Measurements from ENCODE around the gene CELF5.
A peak's percentile ranks its signal among the peaks of the same experiment; 100 is the strongest.
"Not testable (repeated sequence)": the region's sequence is repeated elsewhere in the genome, so short reads cannot be mapped to it uniquely, and the experiment has no call there.

The CELF5 gene

DNA sequence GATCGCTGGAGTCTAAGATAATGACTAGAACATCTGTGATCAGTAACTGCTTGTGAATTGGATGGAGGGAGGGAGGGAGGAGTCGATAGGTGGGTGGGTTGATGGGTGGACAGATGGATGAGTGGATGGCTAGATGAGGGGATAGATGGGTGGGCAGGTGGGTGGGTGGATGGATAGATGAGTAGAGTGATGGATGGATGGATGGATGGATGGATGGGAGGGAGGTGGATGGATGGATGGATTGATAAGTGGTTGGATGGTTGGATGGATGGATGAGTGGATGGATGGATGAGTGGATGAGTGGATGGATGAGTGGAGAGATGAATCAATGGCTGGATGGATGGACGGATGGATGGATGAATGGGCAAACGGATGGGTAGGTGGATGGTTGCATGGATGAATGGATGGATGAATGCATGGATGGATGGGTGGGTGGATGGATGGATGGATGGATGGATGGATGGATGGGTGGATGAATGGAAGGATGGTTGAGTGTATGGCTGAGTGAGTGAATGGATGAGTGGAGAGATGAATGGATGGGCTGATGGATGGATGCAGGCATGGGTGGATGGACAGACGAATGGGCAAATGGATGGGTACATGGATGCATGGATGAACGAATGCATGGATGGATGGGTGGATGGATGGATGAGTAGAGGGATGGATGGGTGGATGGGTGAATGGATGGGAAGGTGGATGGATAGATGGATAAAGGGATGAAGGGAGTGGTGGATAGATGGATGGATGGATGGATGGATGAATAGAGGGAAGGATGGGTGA lies 97.9 kb downstream of the CELF5 start:
- DNase-seq (ENCODE audit: low read depth in 2 of 2) = no peak

- no peak for DNase-seq (ENCODE audit: low read depth in 2 of 2)
Measured at GRCh38 chr19:3323026-3323425, 98.6 kb downstream of the CELF5 start.

- no peak for DNase-seq (ENCODE audit: low read depth in 2 of 2)
Measured at GRCh38 chr19:3323658-3324057, 99.2 kb downstream of the CELF5 start.

DNA sequence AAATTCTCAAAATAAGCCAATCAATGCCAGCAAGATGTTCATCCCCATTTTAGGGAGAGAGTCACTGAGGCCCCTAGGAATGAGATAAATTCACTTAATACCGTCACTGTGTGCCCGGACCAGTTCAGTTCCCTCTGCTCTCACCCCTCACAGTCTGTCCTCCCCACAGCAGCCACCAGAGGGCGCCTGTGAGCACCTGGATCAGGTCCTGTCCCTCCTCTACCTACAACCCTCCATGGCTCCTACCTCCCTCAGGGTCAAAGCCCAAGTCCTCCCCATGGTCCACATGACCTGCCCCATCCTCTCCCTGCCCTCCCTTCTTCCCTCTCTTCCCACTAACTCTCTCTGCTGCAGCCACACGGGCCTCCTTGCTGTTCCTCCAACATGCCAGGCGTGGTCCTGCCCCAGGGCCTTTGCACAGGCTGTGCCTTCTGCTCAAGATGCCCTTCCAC lies 100.0 kb downstream of the CELF5 start:
- peak; percentile 55 to 83 for DNase-seq (ENCODE audit: low read depth in 2 of 2)

GRCh38 chr19:3325451-3325850 lies 101.0 kb downstream of the CELF5 start:
- no peak for DNase-seq (ENCODE audit: low read depth in 2 of 2)

GRCh38 chr19:3328743-3329142 lies 104.3 kb downstream of the CELF5 start:
- no peak for DNase-seq (ENCODE audit: low read depth in 2 of 2)

- DNase-seq (ENCODE audit: low read depth in 2 of 2) = no peak
Measured at GRCh38 chr19:3330047-3330446, 105.6 kb downstream of the CELF5 start.

GRCh38 chr19:3332232-3332631 lies 107.8 kb downstream of the CELF5 start:
- DNase-seq (ENCODE audit: low read depth in 2 of 2) = not testable (repeated sequence)

DNA sequence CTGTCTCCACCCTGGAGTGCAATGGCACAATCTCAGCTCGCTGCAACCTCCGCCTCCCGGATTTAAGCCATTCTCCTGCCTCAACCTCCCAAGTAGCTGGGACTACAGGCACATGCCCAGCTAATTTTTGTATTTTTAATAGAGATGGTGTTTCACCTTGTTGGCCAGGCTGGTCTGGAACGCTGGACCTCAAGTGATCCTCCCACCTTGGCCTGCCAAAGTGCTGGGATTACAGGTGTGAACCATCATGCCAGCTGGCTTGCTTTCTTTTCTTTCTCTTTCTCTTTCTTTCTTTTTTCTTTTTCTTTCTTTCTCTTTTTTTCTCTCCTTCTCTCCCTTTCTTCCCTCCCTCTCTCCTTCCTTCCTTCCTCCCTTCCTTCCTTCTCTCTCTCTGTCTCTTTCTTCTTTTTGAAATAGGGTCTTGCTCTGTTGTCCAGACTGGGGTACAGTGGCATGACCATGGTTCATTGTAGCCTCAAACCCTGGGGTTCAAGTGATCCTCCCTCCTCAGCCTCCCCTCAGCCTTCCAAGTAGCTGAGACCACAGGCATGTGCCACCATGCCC lies 108.6 kb downstream of the CELF5 start:
- DNase-seq (ENCODE audit: low read depth in 2 of 2) = no peak

DNA sequence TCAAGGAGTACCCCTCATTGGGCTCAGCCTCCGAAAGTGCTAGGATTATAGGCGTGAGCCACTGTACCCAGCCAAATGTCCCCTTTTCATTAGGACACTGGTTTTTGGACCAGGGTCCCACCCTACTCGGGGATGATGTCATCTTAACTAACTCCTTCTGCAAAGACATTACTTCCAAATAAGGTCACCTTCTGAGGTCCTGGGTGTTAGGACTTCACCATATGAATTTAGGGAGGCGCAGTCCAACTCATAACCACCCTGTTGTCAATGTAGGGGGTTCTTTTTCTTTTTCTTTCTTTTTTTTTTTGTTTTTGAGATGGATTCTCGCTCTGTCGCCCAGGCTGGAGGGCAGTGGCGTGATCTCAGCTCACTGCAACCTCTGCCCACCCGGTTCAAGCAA lies 109.2 kb downstream of the CELF5 start:
- DNase-seq (ENCODE audit: low read depth in 2 of 2) = no peak

DNA sequence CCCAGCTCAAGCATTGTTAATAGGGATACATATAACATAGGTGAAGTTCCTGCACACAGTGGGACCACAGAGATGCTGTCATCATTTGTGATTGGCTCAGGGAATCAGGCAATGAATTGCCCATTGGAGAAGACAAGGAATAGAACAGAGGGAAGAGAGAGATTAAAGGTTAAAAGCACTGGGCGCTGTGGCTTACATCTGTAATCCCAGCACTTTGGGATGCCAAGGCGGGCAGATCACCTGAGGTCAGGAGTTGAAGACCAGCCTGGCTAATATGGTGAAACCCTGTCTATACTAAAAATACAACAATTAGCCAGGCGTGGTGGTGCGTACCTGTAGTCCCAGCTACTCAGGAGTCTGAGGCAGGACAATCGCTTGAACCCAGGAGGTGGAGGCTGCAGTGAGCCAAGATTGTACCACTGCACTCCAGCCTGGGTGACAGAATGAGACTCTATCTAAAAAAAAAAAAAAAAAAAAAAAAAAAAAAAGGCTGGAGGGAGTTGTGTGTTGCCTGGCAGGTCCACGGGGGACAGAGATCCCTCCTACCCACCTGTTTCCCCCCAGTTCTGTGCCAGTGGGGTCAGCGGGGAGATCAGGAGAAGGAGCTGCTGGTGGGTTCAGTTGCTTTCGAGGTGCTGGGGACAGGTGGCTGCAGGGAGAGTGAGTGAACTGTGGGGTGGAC lies 110.4 kb downstream of the CELF5 start:
- DNase-seq (ENCODE audit: low read depth in 2 of 2) = not testable (repeated sequence)

DNA sequence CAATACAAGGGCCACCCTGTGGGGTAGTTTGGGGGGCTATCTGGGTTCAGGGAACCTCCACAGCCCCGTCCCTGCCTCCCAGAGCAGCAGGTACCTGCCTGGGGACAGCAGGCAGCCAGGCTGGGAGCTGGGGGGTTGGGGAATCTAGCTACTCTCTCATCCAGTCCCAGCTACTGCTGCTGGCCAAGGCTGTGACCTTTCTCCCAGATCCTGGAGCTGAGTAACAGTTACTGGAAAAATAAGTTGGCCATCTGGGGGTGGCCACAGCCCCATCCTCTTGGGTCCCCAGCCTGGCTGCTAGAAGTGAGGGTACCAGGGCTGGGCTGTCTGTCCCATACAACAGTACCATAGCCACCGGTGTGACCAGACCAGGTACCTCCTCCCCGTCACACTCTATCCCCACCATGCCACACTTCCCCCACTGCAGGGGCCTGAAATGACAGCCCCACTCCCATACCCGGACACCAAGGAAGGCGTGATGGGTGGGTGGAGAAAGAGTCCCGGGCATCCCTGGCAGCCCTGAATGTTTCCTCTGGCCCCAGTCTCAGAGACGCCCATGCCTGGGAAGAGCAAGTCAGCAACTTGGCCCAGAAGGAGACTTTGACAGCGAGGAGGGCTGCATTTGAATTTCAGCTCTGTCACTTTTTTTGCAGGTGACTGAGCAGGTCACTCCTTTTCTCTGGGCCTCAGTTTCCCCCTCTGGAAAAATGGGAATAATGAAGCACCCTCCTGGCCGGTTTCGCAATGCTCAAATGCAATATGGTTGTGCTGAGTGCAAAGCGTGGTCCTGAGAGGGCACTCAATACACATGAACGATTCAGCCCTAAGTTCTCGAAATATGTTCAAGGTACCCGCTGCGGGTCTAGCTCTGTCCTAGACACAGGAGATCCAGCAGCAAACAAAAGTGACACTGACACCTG lies 111.2 kb downstream of the CELF5 start:
- no peak for DNase-seq (ENCODE audit: low read depth in 2 of 2)

DNA sequence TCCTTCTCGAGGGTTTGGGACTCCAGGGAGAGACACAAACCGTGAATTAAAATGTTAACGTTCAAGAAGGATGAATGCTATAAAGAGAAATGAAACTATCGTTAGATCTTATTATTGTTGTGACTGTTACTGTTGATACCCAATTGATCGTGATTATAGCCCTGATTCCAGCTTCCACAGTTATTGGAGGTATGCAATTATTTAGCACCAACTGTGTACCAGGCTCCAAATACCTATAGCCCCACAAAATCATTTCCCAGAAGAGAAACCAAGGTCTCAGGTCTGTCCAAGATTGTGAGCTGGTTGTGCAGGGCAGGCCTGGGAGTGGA lies 111.9 kb downstream of the CELF5 start:
- DNase-seq (ENCODE audit: low read depth in 2 of 2) = no peak

GRCh38 chr19:3336680-3337523 lies 112.4 kb downstream of the CELF5 start:
- DNase-seq (ENCODE audit: low read depth in 2 of 2) = no peak

- DNase-seq (ENCODE audit: low read depth in 2 of 2) = no peak
Measured at GRCh38 chr19:3338541-3339181, 114.2 kb downstream of the CELF5 start.

- no peak for DNase-seq (ENCODE audit: low read depth in 2 of 2)
Measured at GRCh38 chr19:3340340-3340739, 115.9 kb downstream of the CELF5 start.

DNA sequence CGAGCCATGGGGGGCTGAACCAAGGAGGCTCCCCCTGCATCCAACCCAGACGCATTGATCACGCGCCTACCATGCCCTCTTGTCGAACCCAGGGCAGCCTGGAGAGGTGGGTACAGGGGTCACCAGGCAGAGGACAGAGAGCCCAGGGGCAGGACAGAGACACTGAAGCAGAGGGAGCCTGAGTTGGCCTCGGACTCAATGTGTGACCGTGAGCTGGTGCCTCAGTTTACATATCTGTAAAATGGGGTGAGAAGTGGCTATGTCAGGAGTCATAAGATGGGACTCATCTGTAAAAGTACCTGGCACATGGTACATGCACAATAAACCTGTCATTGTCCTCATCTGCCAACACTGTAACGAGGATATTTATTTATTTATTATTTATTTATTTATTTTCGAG lies 117.8 kb downstream of the CELF5 start:
- DNase-seq (ENCODE audit: low read depth in 2 of 2) = no peak

GRCh38 chr19:3342962-3343361 lies 118.5 kb downstream of the CELF5 start:
- DNase-seq (ENCODE audit: low read depth in 2 of 2) = not testable (repeated sequence)

DNA sequence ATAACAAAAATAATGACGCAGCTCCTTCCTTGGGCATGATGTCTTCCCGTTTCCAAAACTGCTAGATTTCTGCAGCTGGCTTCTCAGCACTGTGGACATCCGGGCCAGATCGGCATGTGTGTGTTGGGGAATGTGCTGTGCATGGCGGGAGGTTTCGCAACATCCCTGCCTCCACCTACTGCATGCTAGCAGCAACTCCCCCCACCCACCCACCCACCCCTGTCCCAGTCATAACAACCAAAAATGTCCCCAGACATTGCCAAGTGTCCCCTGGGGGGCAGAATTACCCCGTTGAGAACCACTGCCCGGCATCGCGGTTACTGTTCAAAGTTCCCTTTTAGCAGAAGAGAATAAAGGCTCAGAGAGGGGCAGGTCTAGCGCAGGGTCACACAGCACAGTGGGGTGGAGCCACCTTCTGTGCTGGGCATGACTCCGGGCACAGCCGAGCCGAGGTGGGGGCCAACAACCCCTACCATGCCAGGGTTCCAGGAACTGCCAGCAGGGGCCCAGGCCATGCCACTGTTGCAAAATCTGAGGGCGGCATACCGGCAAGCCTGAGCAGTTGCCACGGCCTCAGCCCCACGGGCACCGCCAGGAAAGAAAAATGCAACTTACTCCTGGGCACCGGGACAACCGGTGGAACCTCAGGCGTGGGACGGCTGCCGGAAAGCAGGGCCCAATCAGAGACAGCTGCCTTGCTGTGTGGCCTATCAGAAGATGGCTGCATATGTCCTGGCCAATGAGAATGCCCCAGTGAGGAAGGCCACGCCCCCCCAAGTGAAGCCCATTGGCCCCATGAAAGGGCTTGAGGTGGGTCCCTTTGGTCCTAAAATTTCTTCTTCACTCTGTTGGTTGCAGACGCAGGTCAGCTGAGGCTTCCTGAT lies 119.4 kb downstream of the CELF5 start:
- peak in 1 of 2 experiments; percentile 31 for DNase-seq (ENCODE audit: low read depth in 2 of 2)

Measured in stimulated activated CD4-positive, alpha-beta T cell treated with anti-CD3 and anti-CD28 coated beads, Interleukin-12 subunit alpha, Interleukin-12 subunit beta, amount 100 ng/mL, for 24 hours (primary cell).